Liver (tissue), 9 donors: Measurements from ENCODE around the gene COX5B. TPM values are rescaled to one million over a fixed set of nuclear protein-coding genes. Genes with fewer than 3 reads are reported as not detected.
"Not testable (repeated sequence)": the region's sequence is repeated elsewhere in the genome, so short reads cannot be mapped to it uniquely, and the experiment has no call there.

Experiments
- DNase-seq: peaks from one replicate; pipeline ENCODE4 v3.0.0-alpha.2; 2017; ENCODE audit warnings: low spot score
- H3K27ac ChIP-seq, 2 donors: one replicate each; pipeline ENCODE4 v1.7.0; 2013; ENCODE audit warnings: inconsistent platforms in 2 of 2, low read length in 2 of 2, control low read depth in 1 of 2, low read depth in 1 of 2, mild to moderate bottlenecking in 1 of 2
- H3K27me3 ChIP-seq, 4 donors: one replicate each; pipeline versions ENCODE4 v1.6.1 to v1.7.0; 2013; ENCODE audit warnings: low read length in 3 of 4, inconsistent platforms in 1 of 4, mild to moderate bottlenecking in 1 of 4, moderate library complexity in 1 of 4; ENCODE audit not compliant: control insufficient read depth in 4 of 4, insufficient read depth in 4 of 4
- H3K36me3 ChIP-seq, 4 donors: one replicate each; pipeline versions ENCODE4 v1.6.1 to v1.7.0; 2013; ENCODE audit warnings: low read length in 3 of 4, mild to moderate bottlenecking in 3 of 4, low read depth in 1 of 4, moderate library complexity in 1 of 4; ENCODE audit not compliant: control insufficient read depth in 4 of 4, insufficient read depth in 3 of 4
- H3K4me1 ChIP-seq, 4 donors: one replicate each; pipeline versions ENCODE4 v1.6.1 to v1.7.0; 2013; ENCODE audit warnings: low read length in 3 of 4, mild to moderate bottlenecking in 3 of 4, moderate library complexity in 1 of 4; ENCODE audit not compliant: control insufficient read depth in 4 of 4, insufficient read depth in 4 of 4
- H3K4me3 ChIP-seq, 3 donors: one replicate each; pipeline versions ENCODE4 v1.6.1 to v1.7.0; 2013; ENCODE audit warnings: low read length in 3 of 3, control low read depth in 1 of 3, low read depth in 1 of 3, mild to moderate bottlenecking in 1 of 3
- H3K9ac ChIP-seq, 2 donors: one replicate each; pipeline ENCODE4 v1.7.0; 2013; ENCODE audit warnings: low read length in 2 of 2, mild to moderate bottlenecking in 2 of 2, moderate library complexity in 2 of 2, control low read depth in 1 of 2, low read depth in 1 of 2
- H3K9me3 ChIP-seq, 4 donors: one replicate each; pipeline versions ENCODE4 v1.6.1 to v1.7.0; 2013; ENCODE audit warnings: low read length in 3 of 4; ENCODE audit not compliant: control insufficient read depth in 4 of 4
- EGR1 ChIP-seq, 2 donors: IDR thresholded peaks; 2 replicates each; pipeline ENCODE4 v1.6.1; 2016 to 2018; ENCODE audit warnings: antibody characterized with exemption in 2 of 2, low read depth in 2 of 2
- FOXA1 ChIP-seq: IDR thresholded peaks from 2 replicates; pipeline ENCODE4 v1.6.1; 2016; ENCODE audit warnings: antibody characterized with exemption
- FOXA2 ChIP-seq: IDR thresholded peaks from 2 replicates; pipeline ENCODE4 v1.6.1; 2016; ENCODE audit warnings: antibody characterized with exemption
- HNF4A ChIP-seq, 2 donors: conservative IDR thresholded peaks; 2 replicates each; pipeline ENCODE4 v1.6.1; 2016; ENCODE audit warnings: antibody characterized with exemption in 2 of 2, mild to moderate bottlenecking in 2 of 2
- JUND ChIP-seq, 2 donors: IDR thresholded peaks; 2 replicates each; pipeline ENCODE4 v1.6.1; 2016; ENCODE audit warnings: antibody characterized with exemption in 2 of 2
- MAX ChIP-seq: IDR thresholded peaks from 2 replicates; pipeline ENCODE4 v1.6.1; 2016; ENCODE audit warnings: antibody characterized with exemption
- NR2F2 ChIP-seq: IDR thresholded peaks from 2 replicates; pipeline ENCODE4 v1.6.1; 2016; ENCODE audit warnings: antibody characterized with exemption
- RXRA ChIP-seq, 2 donors: IDR thresholded peaks; 2 replicates each; pipeline ENCODE4 v1.6.1; 2017 to 2018; ENCODE audit warnings: antibody characterized with exemption in 2 of 2, mild to moderate bottlenecking in 1 of 2
- SP1 ChIP-seq: IDR thresholded peaks from 2 replicates; pipeline ENCODE4 v1.6.1; 2018; ENCODE audit warnings: antibody characterized with exemption, mild to moderate bottlenecking
- TAF1 ChIP-seq: conservative IDR thresholded peaks from 2 replicates; pipeline ENCODE4 v1.6.1; 2016; ENCODE audit warnings: antibody characterized with exemption, mild to moderate bottlenecking
- YY1 ChIP-seq: IDR thresholded peaks from 2 replicates; pipeline ENCODE4 v1.6.1; 2016; ENCODE audit warnings: antibody characterized with exemption, mild to moderate bottlenecking
- WGBS: extraction: QIAGEN DNeasy Blood & Tissue Kit; methylation state at CpG from one replicate; pipeline ENCODE4 v1.1.7; 2013; 5-methylcytosine and 5-hydroxymethylcytosine counted together
- polyA plus RNA-seq, 2 donors: library from polyadenylated mRNA; stranded (reverse) in 1 of 2; unstranded in 1 of 2; fragments of 200-250 nt in 1 of 2; fragments of >200 nt in 1 of 2; fragmentation: Nextera tagmentation in 1 of 2; extraction: Ambion mirVana in 1 of 2; gene quantifications; one replicate each; pipeline versions ENCODE4 v1.2.1 to v1.2.3, GENCODE V29; 2013 to 2015
- total RNA-seq, 2 donors: library from RNA; depleted of rRNA; stranded (reverse); fragments of >200 nt; gene quantifications; one replicate each; pipeline ENCODE4 v1.2.3, GENCODE V29; 2014
- TF ChIP-seq, protein P1 (sequence below): fragments of 150-350 bp; IDR thresholded peaks from 2 replicates; pipeline ENCODE4 v1.5.1; 2017; ENCODE audit warnings: improper control_type of control experiment, low read depth, low read length; ENCODE audit not compliant: missing input control
- TF ChIP-seq, protein P2 (sequence below): IDR thresholded peaks from 2 replicates; pipeline ENCODE4 v1.6.1; 2016; ENCODE audit warnings: antibody characterized with exemption
- donor health status: healthy.
- donor health status: healthy.
- donor health status: healthy.
- donor health status: healthy.
- donor health status: healthy.

COX5B gene
- total and polyA plus RNA-seq, 4 donors, result 103 to 423 (median 264) TPM

GRCh38 chr2:97669448-97669847 is 23.6 kb downstream of the COX5B start, which contains the start of gene C2orf92 (continued):
- TF ChIP-seq, protein P1, sequence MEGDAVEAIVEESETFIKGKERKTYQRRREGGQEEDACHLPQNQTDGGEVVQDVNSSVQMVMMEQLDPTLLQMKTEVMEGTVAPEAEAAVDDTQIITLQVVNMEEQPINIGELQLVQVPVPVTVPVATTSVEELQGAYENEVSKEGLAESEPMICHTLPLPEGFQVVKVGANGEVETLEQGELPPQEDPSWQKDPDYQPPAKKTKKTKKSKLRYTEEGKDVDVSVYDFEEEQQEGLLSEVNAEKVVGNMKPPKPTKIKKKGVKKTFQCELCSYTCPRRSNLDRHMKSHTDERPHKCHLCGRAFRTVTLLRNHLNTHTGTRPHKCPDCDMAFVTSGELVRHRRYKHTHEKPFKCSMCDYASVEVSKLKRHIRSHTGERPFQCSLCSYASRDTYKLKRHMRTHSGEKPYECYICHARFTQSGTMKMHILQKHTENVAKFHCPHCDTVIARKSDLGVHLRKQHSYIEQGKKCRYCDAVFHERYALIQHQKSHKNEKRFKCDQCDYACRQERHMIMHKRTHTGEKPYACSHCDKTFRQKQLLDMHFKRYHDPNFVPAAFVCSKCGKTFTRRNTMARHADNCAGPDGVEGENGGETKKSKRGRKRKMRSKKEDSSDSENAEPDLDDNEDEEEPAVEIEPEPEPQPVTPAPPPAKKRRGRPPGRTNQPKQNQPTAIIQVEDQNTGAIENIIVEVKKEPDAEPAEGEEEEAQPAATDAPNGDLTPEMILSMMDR, result no peak
- TF ChIP-seq NR2F2, result no peak
- no peak for TF ChIP-seq YY1
- no peak for TF ChIP-seq RXRA (IDR thresholded peaks at IDR 0.05)
- no peak for TF ChIP-seq EGR1 (IDR thresholded peaks at IDR 0.05; ENCODE audit: low read depth in 2 of 2)
- no peak for TF ChIP-seq SP1

- Histone ChIP-seq H3K27ac (no peak overlapping the region), H3K9me3 (no peaks in the 10 kb centered on the region), H3K4me1 (no peaks in the 10 kb centered on the region), H3K9ac (no peak overlapping the region), H3K4me3 (no peak overlapping the region), H3K36me3 (no peaks in the 10 kb centered on the region), H3K27me3 (no peaks in the 10 kb centered on the region)
- 100% methylated on average over 1 of the region's 1 CpG for WGBS
- TF ChIP-seq FOXA2, result no peak
- TF ChIP-seq HNF4A (conservative IDR thresholded peaks at IDR 0.05), result no peak
- no peak for DNase-seq
Measured at GRCh38 chr2:97670471-97670870, 24.6 kb downstream of the COX5B start.

DNA sequence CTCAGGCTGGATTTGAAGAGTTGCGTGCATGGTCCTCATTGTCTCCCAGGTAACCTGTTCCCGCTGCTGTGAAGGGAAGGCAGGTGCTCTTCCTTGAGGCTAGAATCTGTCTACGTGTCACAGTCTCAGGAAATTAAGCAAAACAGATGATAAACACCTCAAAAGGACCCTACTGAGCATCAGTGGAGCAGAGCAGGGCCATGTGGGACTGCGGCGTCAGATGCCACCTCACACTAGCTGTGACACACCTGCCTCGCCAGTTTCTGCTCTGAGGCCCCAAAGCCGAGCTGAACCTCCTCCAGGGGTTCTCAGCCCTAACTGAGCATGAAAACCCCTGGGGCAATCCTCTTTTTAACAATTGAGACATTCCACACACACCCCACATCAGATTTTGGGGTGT is 25.7 kb downstream of the COX5B start:
- no peak for TF ChIP-seq TAF1
- TF ChIP-seq FOXA1, result no peak
- TF ChIP-seq, protein P2, sequence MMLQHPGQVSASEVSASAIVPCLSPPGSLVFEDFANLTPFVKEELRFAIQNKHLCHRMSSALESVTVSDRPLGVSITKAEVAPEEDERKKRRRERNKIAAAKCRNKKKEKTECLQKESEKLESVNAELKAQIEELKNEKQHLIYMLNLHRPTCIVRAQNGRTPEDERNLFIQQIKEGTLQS, result no peak
- TF ChIP-seq, protein P1, result no peak
- no peak for TF ChIP-seq NR2F2
- no peak for TF ChIP-seq RXRA (IDR thresholded peaks at IDR 0.05)
- TF ChIP-seq MAX, result no peak
- TF ChIP-seq SP1, result no peak
- TF ChIP-seq JUND (IDR thresholded peaks at IDR 0.05), result no peak
- no peaks in the 10 kb centered on the region for H3K27me3 ChIP-seq
- WGBS, result 96% methylated on average over 7 of the region's 7 CpGs
- H3K9me3 ChIP-seq, result no peaks in the 10 kb centered on the region
- no peak overlapping the region for H3K4me3 ChIP-seq
- no peak overlapping the region for H3K27ac ChIP-seq
- no peak for DNase-seq
- no peaks in the 10 kb centered on the region for H3K36me3 ChIP-seq
- no peaks in the 10 kb centered on the region for H3K4me1 ChIP-seq
- no peak overlapping the region for H3K9ac ChIP-seq

GRCh38 chr2:97672606-97673140 is 26.8 kb downstream of the COX5B start:
- DNase-seq, H3K4me1 ChIP-seq, H3K27ac ChIP-seq, H3K9ac ChIP-seq, H3K27me3 ChIP-seq, H3K4me3 ChIP-seq, H3K36me3 ChIP-seq, H3K9me3 ChIP-seq: not testable (repeated sequence)
- WGBS, result 95% methylated on average over 6 of the region's 6 CpGs
